Measurements from ENCODE around the gene NOL6. TPM values are rescaled to one million over a fixed set of nuclear protein-coding genes. Genes with fewer than 3 reads are reported as not detected.
A peak's percentile ranks its signal among the peaks of the same experiment; 100 is the strongest.

Gene NOL6
- total and polyA plus RNA-seq, 7 experiments from 2014 or later, result 14.2 to 48.0 (median 43.8) TPM

DNA sequence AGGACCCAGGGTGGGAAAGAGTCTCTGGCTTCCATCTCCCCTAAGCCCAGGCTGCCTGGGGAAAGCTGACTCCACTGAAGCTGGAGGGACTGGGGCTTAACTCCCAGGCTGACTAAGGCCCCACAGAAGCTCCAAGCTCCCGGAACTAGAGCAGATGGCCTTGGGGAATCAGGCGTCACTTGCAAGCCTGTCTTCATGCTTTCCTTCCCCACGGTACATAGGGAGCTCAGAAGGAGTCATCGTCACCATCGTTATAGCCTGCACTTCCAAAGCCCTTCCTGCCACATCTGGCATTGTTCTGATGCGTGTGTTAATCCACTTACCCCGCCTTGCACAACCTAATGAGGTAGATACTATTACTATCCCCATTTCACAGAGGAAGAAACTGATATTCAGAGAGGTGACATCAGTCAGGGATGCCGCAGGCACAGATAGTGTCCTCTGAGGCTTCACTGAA is 37.9 kb downstream of the NOL6 start:
- H3K9me3 ChIP-seq (ENCODE audit: control insufficient read depth in 2 of 3, low read length in 3 of 3), result no peaks in the 10 kb centered on the region
- Mint-ChIP-seq H3K27ac (peak overlapping the region in 5 of 9 donors; percentile 16 to 78 (median 49)), H3K9me3 (peaks cover 0 to 1% (median 0%) of the 10 kb centered on the region in 11 donors), H3K36me3 (peaks cover 0 to 11% (median 6%) of the 10 kb centered on the region in 5 donors), H3K4me3 (no peak overlapping the region), H3K27me3 (no peaks in the 10 kb centered on the region), H3K4me1 (peaks cover 0 to 58% (median 10%) of the 10 kb centered on the region in 7 donors)
- ChIA-PET CTCF (interaction anchor here (0.7 kb wide), 1 partner anchor 25 kb away, joined by 3 read pairs; no protein-coding TSS in a partner anchor), POLR2A (interaction anchor here (0.9 kb wide), 1 partner anchor 25 kb away, joined by 3 read pairs; no protein-coding TSS in a partner anchor)
- intact Hi-C loops (cut with micrococcal nuclease), result no loop called here
- no peaks in the 10 kb centered on the region for H3K27me3 ChIP-seq (ENCODE audit: control insufficient read depth in 2 of 2, insufficient read depth in 2 of 2, low read length in 2 of 2)
- no peak overlapping the region for H3K4me3 ChIP-seq (ENCODE audit: low read length)
- H3K27ac ChIP-seq (ENCODE audit: low read depth, low read length), result no peak overlapping the region
- H3K36me3 ChIP-seq (ENCODE audit: control insufficient read depth in 2 of 3, insufficient read depth in 3 of 3, low read length in 3 of 3), result peaks cover 0 to 8% (median 0%) of the 10 kb centered on the region in 3 experiments
- no peaks in the 10 kb centered on the region for H3K4me1 ChIP-seq (ENCODE audit: control insufficient read depth in 2 of 2, insufficient read depth in 2 of 2, low read length in 2 of 2)
- DNase-seq (no peak), ATAC-seq (no peak)

DNA sequence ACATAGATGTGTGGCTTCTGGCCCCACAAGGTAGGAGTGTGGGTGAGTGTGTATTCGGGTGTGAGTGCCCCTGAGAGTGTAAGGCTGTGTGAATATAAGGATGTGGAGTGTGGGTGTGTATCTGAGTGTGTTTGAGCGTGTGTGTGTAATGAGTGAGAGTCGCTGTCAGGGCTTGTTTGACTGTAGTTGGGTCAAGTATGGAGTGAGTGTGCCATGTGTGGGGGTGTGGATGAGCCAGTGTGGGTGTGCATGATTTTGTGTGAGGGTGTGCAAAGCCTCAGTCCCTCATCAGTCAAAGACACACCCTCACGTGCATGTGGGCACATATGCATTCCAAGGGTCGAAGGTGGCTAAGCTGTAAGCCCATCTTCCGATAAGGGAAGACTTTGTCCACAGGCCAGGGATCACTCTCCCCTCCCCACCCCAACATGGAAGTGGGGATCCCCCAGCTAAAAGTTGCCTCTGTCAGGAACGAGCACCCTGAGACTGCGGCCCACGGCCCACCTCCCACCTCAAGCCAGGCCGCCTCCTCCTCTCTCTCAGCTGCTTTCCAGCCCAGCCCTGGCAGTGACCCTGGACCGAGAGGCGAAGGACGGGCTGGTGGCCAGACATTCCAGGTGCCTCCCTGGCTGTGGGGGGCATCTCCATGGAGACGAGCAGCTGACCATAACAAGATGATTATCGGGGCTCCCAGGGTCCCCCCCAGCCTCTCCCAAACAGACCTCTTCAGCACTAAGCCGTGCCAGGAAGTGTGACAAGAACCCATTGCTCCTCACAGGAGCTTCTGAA is 39.2 kb downstream of the NOL6 start:
- DNase-seq, result no peak

DNA sequence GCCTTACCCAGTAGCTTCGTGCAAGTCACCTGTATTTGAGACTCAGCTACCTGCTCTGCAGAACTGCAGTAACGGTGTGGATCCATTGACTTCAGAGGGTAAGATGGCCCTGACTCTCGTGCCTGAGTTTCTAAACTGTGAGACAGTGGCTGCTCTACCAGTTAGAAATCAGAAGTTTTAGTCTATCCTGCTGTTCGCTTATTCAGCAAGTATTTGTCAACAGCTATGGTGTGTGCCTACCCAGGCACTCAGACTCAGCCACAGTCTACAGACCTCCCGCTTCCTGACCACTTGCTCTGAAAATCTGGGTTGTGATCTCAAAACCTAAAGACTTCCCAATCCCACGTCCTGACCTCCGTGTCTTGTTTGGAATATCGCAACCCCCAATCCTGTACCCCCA is 39.9 kb downstream of the NOL6 start:
- H3K4me1 ChIP-seq (ENCODE audit: control insufficient read depth in 2 of 2, insufficient read depth in 2 of 2, low read length in 2 of 2), result no peaks in the 10 kb centered on the region
- ATAC-seq, result no peak

More for the DNA sequence above, 39.2 kb downstream of the NOL6 start:
- POLR2A ChIA-PET, result interaction anchor here (0.9 to 1.1 kb wide), 2 partner anchors 17 to 18 kb away, joined by 3 to 4 read pairs; no protein-coding TSS in a partner anchor
- H3K4me3 ChIP-seq (ENCODE audit: low read length), result no peak overlapping the region
- H3K27me3 ChIP-seq (ENCODE audit: control insufficient read depth in 2 of 2, insufficient read depth in 2 of 2, low read length in 2 of 2), result no peaks in the 10 kb centered on the region
- no peaks in the 10 kb centered on the region for H3K9me3 ChIP-seq (ENCODE audit: control insufficient read depth in 2 of 3, low read length in 3 of 3)
- no peak for ATAC-seq
- Mint-ChIP-seq H3K4me3 (no peak overlapping the region), H3K9me3 (peaks cover 0 to 1% (median 0%) of the 10 kb centered on the region in 11 donors), H3K27me3 (no peaks in the 10 kb centered on the region), H3K4me1 (peaks cover 0 to 48% (median 6%) of the 10 kb centered on the region in 7 donors), H3K36me3 (peaks cover 0 to 5% (median 0%) of the 10 kb centered on the region in 5 donors), H3K27ac (peak overlapping the region in 1 of 9 donors; percentile 29)
- CTCF ChIA-PET, result interaction anchor here (1.3 to 2.7 kb wide), 2 partner anchors 18 to 59 kb away, joined by 3 to 8 read pairs; no protein-coding TSS in a partner anchor
- intact Hi-C loops (cut with micrococcal nuclease), result no loop called here
- no peaks in the 10 kb centered on the region for H3K36me3 ChIP-seq (ENCODE audit: control insufficient read depth in 2 of 3, insufficient read depth in 3 of 3, low read length in 3 of 3)
- H3K27ac ChIP-seq (ENCODE audit: low read depth, low read length), result no peak overlapping the region
- H3K4me1 ChIP-seq (ENCODE audit: control insufficient read depth in 2 of 2, insufficient read depth in 2 of 2, low read length in 2 of 2), result no peaks in the 10 kb centered on the region

DNA sequence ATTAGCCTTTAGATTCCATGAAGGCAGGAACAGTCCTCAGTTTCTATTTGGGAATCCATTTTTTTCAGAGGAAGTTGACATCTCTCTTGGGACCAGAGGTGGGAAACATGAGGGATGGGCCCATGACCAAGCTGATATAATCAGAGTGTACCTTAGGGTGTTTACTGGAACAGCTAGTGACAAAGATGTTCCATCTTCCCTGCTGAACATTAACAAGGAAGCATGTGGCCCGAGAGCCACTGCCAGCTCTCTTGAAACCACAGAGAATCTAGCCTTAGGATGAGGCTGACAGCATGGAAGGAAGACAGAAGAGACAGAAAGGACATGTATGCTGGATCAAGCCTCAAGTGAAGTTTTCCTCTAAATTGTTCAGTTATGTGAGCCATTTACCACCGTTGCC is 42.3 kb downstream of the NOL6 start:
- Mint-ChIP-seq H3K27ac (peak overlapping the region in 3 of 9 donors; percentile 7 to 48 (median 23)), H3K4me3 (no peak overlapping the region), H3K4me1 (peaks cover 0 to 30% (median 0%) of the 10 kb centered on the region in 7 donors), H3K9me3 (peaks cover 0 to 2% (median 0%) of the 10 kb centered on the region in 11 donors), H3K27me3 (no peaks in the 10 kb centered on the region), H3K36me3 (peaks cover 0 to 1% (median 0%) of the 10 kb centered on the region in 5 donors)
- CTCF ChIA-PET, result no interaction called here
- Histone ChIP-seq H3K4me3 (ENCODE audit: low read length) (no peak overlapping the region), H3K27me3 (ENCODE audit: control insufficient read depth in 2 of 2, insufficient read depth in 2 of 2, low read length in 2 of 2) (no peaks in the 10 kb centered on the region), H3K4me1 (ENCODE audit: control insufficient read depth in 2 of 2, insufficient read depth in 2 of 2, low read length in 2 of 2) (no peaks in the 10 kb centered on the region), H3K36me3 (ENCODE audit: control insufficient read depth in 2 of 3, insufficient read depth in 3 of 3, low read length in 3 of 3) (no peaks in the 10 kb centered on the region), H3K9me3 (ENCODE audit: control insufficient read depth in 2 of 3, low read length in 3 of 3) (no peaks in the 10 kb centered on the region), H3K27ac (ENCODE audit: low read depth, low read length) (no peak overlapping the region)
- DNase-seq (no peak), ATAC-seq (no peak)
- intact Hi-C loops (cut with micrococcal nuclease), result no loop called here
- POLR2A ChIA-PET, result interaction anchor here (1.0 to 1.3 kb wide), 5 partner anchors 12 to 28 kb away, joined by 3 to 7 read pairs (median 3); no protein-coding TSS in a partner anchor

More for the DNA sequence above, 39.9 kb downstream of the NOL6 start:
- CTCF ChIA-PET, result interaction anchor here (1.3 to 2.7 kb wide), 2 partner anchors 17 to 58 kb away, joined by 3 to 8 read pairs; no protein-coding TSS in a partner anchor
- Mint-ChIP-seq H3K27me3 (no peaks in the 10 kb centered on the region), H3K27ac (no peak overlapping the region), H3K36me3 (peaks cover 0 to 5% (median 0%) of the 10 kb centered on the region in 5 donors), H3K9me3 (peaks cover 0 to 1% (median 0%) of the 10 kb centered on the region in 11 donors), H3K4me1 (peaks cover 0 to 42% (median 4%) of the 10 kb centered on the region in 7 donors), H3K4me3 (no peak overlapping the region)
- intact Hi-C loops (cut with micrococcal nuclease), result no loop called here
- Histone ChIP-seq H3K27me3 (ENCODE audit: control insufficient read depth in 2 of 2, insufficient read depth in 2 of 2, low read length in 2 of 2) (no peaks in the 10 kb centered on the region), H3K4me3 (ENCODE audit: low read length) (no peak overlapping the region), H3K36me3 (ENCODE audit: control insufficient read depth in 2 of 3, insufficient read depth in 3 of 3, low read length in 3 of 3) (no peaks in the 10 kb centered on the region), H3K9me3 (ENCODE audit: control insufficient read depth in 2 of 3, low read length in 3 of 3) (no peaks in the 10 kb centered on the region), H3K27ac (ENCODE audit: low read depth, low read length) (no peak overlapping the region)
- POLR2A ChIA-PET, result no interaction called here
- DNase-seq, result no peak

DNA sequence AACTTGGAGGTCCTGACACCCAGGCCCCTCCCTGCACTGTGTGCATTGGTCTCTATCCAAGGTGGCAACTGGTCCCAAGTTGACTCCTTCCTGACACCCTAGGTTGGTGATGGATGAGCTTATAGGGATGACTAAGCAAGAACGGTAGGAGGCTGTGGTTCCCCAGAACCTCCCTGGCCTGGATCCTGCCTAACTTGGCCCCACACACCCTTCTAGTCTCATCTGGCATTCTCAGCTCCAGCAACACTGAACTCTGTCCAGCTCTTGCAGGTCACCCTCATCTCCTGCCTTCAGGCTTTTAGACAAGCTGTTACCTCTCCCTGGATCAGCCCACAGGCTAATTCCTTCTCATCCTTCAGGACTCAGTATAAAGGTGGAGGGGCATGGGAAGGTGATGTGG is 42.8 kb downstream of the NOL6 start:
- peak overlapping the region in 2 of 9 donors; percentile 32 to 82 for H3K27ac Mint-ChIP-seq
- Histone ChIP-seq H3K27me3 (ENCODE audit: control insufficient read depth in 2 of 2, insufficient read depth in 2 of 2, low read length in 2 of 2) (no peaks in the 10 kb centered on the region), H3K4me3 (ENCODE audit: low read length) (no peak overlapping the region), H3K36me3 (ENCODE audit: control insufficient read depth in 2 of 3, insufficient read depth in 3 of 3, low read length in 3 of 3) (no peaks in the 10 kb centered on the region), H3K9me3 (ENCODE audit: control insufficient read depth in 2 of 3, low read length in 3 of 3) (no peaks in the 10 kb centered on the region), H3K4me1 (ENCODE audit: control insufficient read depth in 2 of 2, insufficient read depth in 2 of 2, low read length in 2 of 2) (no peaks in the 10 kb centered on the region), H3K27ac (ENCODE audit: low read depth, low read length) (no peak overlapping the region)
- H3K4me1 Mint-ChIP-seq, result peaks cover 0 to 25% (median 0%) of the 10 kb centered on the region in 7 donors
- DNase-seq (no peak), ATAC-seq (no peak)
- peaks cover 0 to 1% (median 0%) of the 10 kb centered on the region in 5 donors for H3K36me3 Mint-ChIP-seq
- peaks cover 0 to 2% (median 0%) of the 10 kb centered on the region in 11 donors for H3K9me3 Mint-ChIP-seq
- intact Hi-C loops (cut with micrococcal nuclease), result no loop called here
- ChIA-PET CTCF (no interaction called here), POLR2A (interaction anchor here (0.6 to 1.3 kb wide), 6 partner anchors 9 to 27 kb away, joined by 3 to 7 read pairs (median 3); partner anchors contain the start of gene AQP3)
- no peak overlapping the region for H3K4me3 Mint-ChIP-seq
- H3K27me3 Mint-ChIP-seq, result no peaks in the 10 kb centered on the region

DNA sequence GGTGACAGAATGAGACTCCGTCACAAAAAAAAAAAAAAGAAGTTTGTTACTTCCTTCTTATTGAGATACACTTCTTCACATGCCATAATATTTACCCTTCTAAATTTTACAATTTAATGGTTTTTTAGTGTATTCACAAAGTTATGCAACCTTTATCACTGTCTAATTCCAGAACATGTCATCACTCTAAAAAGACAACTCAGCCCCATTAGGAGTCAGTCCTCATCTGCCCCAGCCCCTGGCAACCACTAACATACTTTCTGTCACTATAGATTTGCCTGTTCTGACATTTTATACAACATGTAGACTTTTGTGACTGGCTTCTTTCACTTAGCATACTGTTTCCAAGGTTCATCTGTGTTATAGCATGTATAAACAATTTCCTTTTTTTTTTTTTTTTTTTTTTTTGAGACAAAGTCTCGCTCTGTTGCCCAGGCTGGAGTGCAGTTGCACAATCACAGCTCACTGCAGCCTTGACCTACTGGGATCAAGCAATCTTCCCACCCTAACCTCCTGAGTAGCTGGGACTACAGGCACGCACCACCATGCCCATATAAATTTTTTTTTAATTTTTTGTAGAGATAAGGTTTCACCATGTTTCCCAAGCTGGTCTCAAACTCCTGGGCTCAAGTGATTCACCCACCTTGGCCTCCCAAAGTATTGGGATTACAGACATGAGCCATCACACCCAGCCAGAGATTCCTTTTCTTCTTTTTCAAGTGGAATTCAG is 44.3 kb downstream of the NOL6 start:
- Mint-ChIP-seq H3K9me3 (peaks cover 0 to 2% (median 0%) of the 10 kb centered on the region in 11 donors), H3K27ac (peak overlapping the region in 5 of 9 donors; percentile 3 to 82 (median 27)), H3K27me3 (no peaks in the 10 kb centered on the region), H3K4me3 (no peak overlapping the region), H3K4me1 (peaks cover 0 to 15% (median 0%) of the 10 kb centered on the region in 7 donors), H3K36me3 (peaks cover 0 to 1% (median 0%) of the 10 kb centered on the region in 5 donors)
- DNase-seq (no peak), ATAC-seq (no peak)
- Histone ChIP-seq H3K27me3 (ENCODE audit: control insufficient read depth in 2 of 2, insufficient read depth in 2 of 2, low read length in 2 of 2) (no peaks in the 10 kb centered on the region), H3K4me1 (ENCODE audit: control insufficient read depth in 2 of 2, insufficient read depth in 2 of 2, low read length in 2 of 2) (no peaks in the 10 kb centered on the region), H3K36me3 (ENCODE audit: control insufficient read depth in 2 of 3, insufficient read depth in 3 of 3, low read length in 3 of 3) (no peaks in the 10 kb centered on the region), H3K4me3 (ENCODE audit: low read length) (no peak overlapping the region), H3K9me3 (ENCODE audit: control insufficient read depth in 2 of 3, low read length in 3 of 3) (no peaks in the 10 kb centered on the region), H3K27ac (ENCODE audit: low read depth, low read length) (no peak overlapping the region)
- ChIA-PET POLR2A (no interaction called here), CTCF (no interaction called here)
- intact Hi-C loops (cut with micrococcal nuclease), result loop anchor here in 1 of 2 donors (2.0 kb wide), 1 partner anchor 15 kb away; no protein-coding TSS in a partner anchor
